ENCODE measurements around the gene HAAO. TPM values are rescaled to one million over a fixed set of nuclear protein-coding genes. Genes with fewer than 3 reads are reported as not detected.

HAAO gene
- total RNA-seq, 1 experiment from 2014 or later, result 47.5 TPM

DNA sequence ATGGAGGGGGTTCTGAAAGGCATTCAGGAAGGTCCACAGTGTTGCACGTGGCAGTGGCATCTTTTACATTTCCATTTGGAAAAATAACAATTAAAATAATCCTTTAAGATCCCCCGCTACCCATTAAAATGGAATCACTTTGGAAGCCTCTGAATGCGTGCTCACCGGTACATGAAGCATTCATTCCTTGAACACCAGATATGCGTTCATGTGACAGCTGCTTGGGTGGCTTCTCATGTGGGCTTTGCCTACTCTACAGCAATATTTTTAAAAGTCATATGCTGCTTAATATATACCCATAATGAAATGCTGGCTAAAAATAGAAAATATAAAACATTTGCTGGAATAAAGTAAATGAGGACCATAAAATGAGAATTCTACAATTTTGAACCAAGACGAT, 14.4 kb upstream of the HAAO start:
- DNase-seq, result no peak
- no peak overlapping the region for H3K27ac Mint-ChIP-seq (ENCODE audit: unreplicated experiment)
- peaks cover 14% of the 10 kb centered on the region for H3K4me1 Mint-ChIP-seq (ENCODE audit: low read depth, unreplicated experiment)
- H3K4me3 ChIP-seq (ENCODE audit: low read depth, low read length), result no peak overlapping the region
- no peaks in the 10 kb centered on the region for H3K9me3 Mint-ChIP-seq (ENCODE audit: unreplicated experiment)
- H3K36me3 ChIP-seq (ENCODE audit: control insufficient read depth, insufficient read depth, low read length), result no peaks in the 10 kb centered on the region
- peaks cover 14% of the 10 kb centered on the region for H3K36me3 Mint-ChIP-seq (ENCODE audit: insufficient read depth, unreplicated experiment)
- no peak overlapping the region for H3K4me3 Mint-ChIP-seq (ENCODE audit: unreplicated experiment)
- CTCF ChIA-PET, result no interaction called here
- H3K4me1 ChIP-seq, result peaks cover 5% of the 10 kb centered on the region; the same call in 1 of the 2 replicates
- POLR2A ChIA-PET, result no interaction called here
- TF ChIP-seq, protein P1, sequence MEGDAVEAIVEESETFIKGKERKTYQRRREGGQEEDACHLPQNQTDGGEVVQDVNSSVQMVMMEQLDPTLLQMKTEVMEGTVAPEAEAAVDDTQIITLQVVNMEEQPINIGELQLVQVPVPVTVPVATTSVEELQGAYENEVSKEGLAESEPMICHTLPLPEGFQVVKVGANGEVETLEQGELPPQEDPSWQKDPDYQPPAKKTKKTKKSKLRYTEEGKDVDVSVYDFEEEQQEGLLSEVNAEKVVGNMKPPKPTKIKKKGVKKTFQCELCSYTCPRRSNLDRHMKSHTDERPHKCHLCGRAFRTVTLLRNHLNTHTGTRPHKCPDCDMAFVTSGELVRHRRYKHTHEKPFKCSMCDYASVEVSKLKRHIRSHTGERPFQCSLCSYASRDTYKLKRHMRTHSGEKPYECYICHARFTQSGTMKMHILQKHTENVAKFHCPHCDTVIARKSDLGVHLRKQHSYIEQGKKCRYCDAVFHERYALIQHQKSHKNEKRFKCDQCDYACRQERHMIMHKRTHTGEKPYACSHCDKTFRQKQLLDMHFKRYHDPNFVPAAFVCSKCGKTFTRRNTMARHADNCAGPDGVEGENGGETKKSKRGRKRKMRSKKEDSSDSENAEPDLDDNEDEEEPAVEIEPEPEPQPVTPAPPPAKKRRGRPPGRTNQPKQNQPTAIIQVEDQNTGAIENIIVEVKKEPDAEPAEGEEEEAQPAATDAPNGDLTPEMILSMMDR (IDR thresholded peaks at IDR 0.05; ENCODE audit: insufficient read depth in 1 of 2, low read depth in 1 of 2, low read length in 1 of 2, severe bottlenecking in 1 of 2, unreplicated experiment in 1 of 2), result no peak
- no peaks in the 10 kb centered on the region for H3K9me3 ChIP-seq
- H3K27me3 Mint-ChIP-seq (ENCODE audit: insufficient read depth, unreplicated experiment), result peaks cover 3% of the 10 kb centered on the region
- BruUV-seq (replicated peaks), result no TSS peak
- no peaks in the 10 kb centered on the region for H3K27me3 ChIP-seq (replicated peaks; ENCODE audit: control insufficient read depth, insufficient read depth, low read length)
- intact Hi-C loops (cut with micrococcal nuclease; ENCODE audit: unreplicated experiment), result no loop called here

DNA sequence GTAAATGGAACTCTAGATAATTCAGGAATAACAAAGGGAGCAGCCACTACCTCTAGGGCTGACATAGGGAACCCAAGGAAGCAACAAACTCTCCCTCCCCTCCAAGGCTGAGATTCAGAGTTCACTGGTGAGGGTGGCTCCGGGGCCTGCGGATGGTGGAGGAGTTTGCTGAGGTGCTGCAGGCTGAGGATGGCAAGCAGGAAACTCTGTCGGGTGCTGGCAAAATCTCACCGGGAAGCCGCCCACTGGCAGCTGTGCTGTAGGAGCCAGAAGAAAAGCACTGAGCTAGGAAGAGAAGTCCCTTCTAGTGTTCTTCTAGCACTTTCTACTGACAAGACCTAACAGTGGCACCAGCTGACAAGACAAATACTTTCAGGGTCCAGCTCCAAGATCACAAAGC, 12.5 kb upstream of the HAAO start:
- Histone ChIP-seq H3K4me3 (ENCODE audit: low read depth, low read length) (no peak overlapping the region), H3K9me3 (no peaks in the 10 kb centered on the region), H3K27me3 (replicated peaks; ENCODE audit: control insufficient read depth, insufficient read depth, low read length) (no peaks in the 10 kb centered on the region), H3K36me3 (ENCODE audit: control insufficient read depth, insufficient read depth, low read length) (no peaks in the 10 kb centered on the region), H3K4me1 (peaks cover 5% of the 10 kb centered on the region; the same call in 1 of the 2 replicates)
- Mint-ChIP-seq H3K4me1 (ENCODE audit: low read depth, unreplicated experiment) (peaks cover 13% of the 10 kb centered on the region), H3K9me3 (ENCODE audit: unreplicated experiment) (no peaks in the 10 kb centered on the region), H3K36me3 (ENCODE audit: insufficient read depth, unreplicated experiment) (peaks cover 7% of the 10 kb centered on the region), H3K4me3 (ENCODE audit: unreplicated experiment) (no peak overlapping the region), H3K27me3 (ENCODE audit: insufficient read depth, unreplicated experiment) (peaks cover 3% of the 10 kb centered on the region), H3K27ac (ENCODE audit: unreplicated experiment) (no peak overlapping the region)
- TF ChIP-seq, protein P1 (IDR thresholded peaks at IDR 0.05; ENCODE audit: insufficient read depth in 1 of 2, low read depth in 1 of 2, low read length in 1 of 2, severe bottlenecking in 1 of 2, unreplicated experiment in 1 of 2), result no peak
- intact Hi-C loops (cut with micrococcal nuclease; ENCODE audit: unreplicated experiment), result no loop called here
- no TSS peak for BruUV-seq (replicated peaks)
- ChIA-PET POLR2A (interaction anchor here (1.2 kb wide), 1 partner anchor 12 kb away, joined by 3 read pairs; the partner anchor contains the start of gene HAAO), CTCF (no interaction called here)
- DNase-seq, result no peak

DNA sequence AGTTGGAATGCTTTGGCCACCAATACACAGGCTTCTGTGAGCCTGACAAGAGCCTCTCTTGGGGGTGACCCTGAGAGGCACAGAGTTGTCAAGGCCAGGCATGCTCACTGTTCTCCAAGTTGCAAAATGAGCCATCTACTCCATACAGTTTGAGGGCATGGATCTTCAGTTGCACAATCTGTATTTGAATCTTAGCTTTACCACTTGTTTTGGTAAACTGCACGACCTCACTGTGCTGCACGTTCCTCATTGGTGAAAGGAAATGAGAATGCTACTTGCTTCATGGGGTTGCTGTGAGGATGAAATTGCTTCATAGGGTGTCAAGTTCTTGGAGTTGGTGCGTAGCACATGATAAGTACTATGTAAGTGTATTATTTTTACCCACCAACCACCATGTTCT, 12.0 kb upstream of the HAAO start:
- CTCF ChIA-PET, result no interaction called here
- Mint-ChIP-seq H3K27me3 (ENCODE audit: insufficient read depth, unreplicated experiment) (peaks cover 3% of the 10 kb centered on the region), H3K27ac (ENCODE audit: unreplicated experiment) (no peak overlapping the region), H3K36me3 (ENCODE audit: insufficient read depth, unreplicated experiment) (peaks cover 12% of the 10 kb centered on the region), H3K4me3 (ENCODE audit: unreplicated experiment) (no peak overlapping the region), H3K4me1 (ENCODE audit: low read depth, unreplicated experiment) (peaks cover 12% of the 10 kb centered on the region), H3K9me3 (ENCODE audit: unreplicated experiment) (no peaks in the 10 kb centered on the region)
- H3K27me3 ChIP-seq (replicated peaks; ENCODE audit: control insufficient read depth, insufficient read depth, low read length), result no peaks in the 10 kb centered on the region
- POLR2A ChIA-PET, result interaction anchor here (1.2 kb wide), 1 partner anchor 12 kb away, joined by 3 read pairs; the partner anchor contains the start of gene HAAO
- no peak for DNase-seq
- intact Hi-C loops (cut with micrococcal nuclease; ENCODE audit: unreplicated experiment), result no loop called here
- H3K9me3 ChIP-seq, result no peaks in the 10 kb centered on the region
- no TSS peak for BruUV-seq (replicated peaks)
- no peak overlapping the region for H3K4me3 ChIP-seq (ENCODE audit: low read depth, low read length)
- H3K4me1 ChIP-seq, result peaks cover 5% of the 10 kb centered on the region; the same call in 1 of the 2 replicates
- H3K36me3 ChIP-seq (ENCODE audit: control insufficient read depth, insufficient read depth, low read length), result no peaks in the 10 kb centered on the region
- TF ChIP-seq, protein P1 (IDR thresholded peaks at IDR 0.05; ENCODE audit: insufficient read depth in 1 of 2, low read depth in 1 of 2, low read length in 1 of 2, severe bottlenecking in 1 of 2, unreplicated experiment in 1 of 2), result no peak
